ENCODE results near the gene KLF13. TPM values are rescaled to one million over a fixed set of nuclear protein-coding genes. Genes with fewer than 3 reads are reported as not detected.

The KLF13 gene
- total RNA-seq, 4 donors from 2014 or later: 49.7 to 67.5 (median 62.3) TPM

DNA sequence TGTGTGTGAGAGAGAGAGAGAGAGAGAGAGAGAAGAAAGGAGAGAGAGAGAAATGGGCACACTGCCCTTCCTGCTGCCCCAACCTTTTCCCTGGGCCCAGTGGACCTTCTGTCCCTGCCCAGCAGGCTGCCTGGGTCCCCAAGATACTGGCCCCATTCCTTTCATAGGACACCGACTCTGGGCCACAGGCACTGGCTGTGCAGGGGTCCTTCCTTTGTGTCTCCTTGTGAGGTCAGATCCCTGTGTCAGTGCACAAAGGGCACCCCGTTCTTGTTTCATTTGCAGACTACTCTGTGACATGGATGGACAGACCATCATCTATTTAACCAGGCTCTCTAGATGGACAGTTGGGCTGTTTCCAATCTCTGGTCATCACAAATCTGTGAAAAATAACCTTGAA, 21.3 kb upstream of the KLF13 start:
- DNase-seq (ENCODE audit: low spot score) (no peak), ATAC-seq (ENCODE audit: low FRiP score) (no peak)
- TF ChIP-seq, protein P1, sequence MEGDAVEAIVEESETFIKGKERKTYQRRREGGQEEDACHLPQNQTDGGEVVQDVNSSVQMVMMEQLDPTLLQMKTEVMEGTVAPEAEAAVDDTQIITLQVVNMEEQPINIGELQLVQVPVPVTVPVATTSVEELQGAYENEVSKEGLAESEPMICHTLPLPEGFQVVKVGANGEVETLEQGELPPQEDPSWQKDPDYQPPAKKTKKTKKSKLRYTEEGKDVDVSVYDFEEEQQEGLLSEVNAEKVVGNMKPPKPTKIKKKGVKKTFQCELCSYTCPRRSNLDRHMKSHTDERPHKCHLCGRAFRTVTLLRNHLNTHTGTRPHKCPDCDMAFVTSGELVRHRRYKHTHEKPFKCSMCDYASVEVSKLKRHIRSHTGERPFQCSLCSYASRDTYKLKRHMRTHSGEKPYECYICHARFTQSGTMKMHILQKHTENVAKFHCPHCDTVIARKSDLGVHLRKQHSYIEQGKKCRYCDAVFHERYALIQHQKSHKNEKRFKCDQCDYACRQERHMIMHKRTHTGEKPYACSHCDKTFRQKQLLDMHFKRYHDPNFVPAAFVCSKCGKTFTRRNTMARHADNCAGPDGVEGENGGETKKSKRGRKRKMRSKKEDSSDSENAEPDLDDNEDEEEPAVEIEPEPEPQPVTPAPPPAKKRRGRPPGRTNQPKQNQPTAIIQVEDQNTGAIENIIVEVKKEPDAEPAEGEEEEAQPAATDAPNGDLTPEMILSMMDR (IDR thresholded peaks at IDR 0.05): no peak

DNA sequence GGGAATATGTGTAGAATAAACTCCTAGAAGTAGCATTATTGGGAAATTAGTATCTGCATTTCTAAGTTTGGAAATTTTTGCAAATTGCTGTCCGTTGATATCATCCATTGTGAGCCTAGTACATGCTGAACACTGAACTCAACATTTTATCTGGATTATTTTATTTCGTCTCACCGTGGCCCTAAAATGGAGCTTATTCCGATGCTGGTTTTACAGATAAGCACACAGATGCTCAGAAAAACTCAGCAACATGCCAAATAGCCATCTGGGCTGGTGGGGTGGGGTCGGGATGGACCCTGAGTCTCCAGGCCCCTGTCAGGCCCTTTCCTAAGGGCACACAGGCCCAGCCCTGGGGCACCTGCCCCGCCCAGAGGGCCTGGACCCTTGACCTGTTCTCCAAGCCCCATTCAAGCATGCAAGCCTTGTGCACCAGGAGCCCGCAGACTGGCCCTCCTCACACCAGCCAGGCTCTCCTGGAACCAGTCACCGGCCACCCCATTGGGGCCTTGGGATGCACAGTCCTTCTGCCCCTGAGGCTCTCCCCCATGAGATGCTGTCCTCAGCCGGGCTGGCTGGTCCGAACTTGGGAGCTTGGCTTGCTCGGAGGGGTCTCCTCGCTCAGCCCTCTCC, 20.7 kb upstream of the KLF13 start:
- TF ChIP-seq, protein P1 (IDR thresholded peaks at IDR 0.05): no peak
- no peak for ATAC-seq (ENCODE audit: low FRiP score)
- DNase-seq (ENCODE audit: low spot score): no peak

DNA sequence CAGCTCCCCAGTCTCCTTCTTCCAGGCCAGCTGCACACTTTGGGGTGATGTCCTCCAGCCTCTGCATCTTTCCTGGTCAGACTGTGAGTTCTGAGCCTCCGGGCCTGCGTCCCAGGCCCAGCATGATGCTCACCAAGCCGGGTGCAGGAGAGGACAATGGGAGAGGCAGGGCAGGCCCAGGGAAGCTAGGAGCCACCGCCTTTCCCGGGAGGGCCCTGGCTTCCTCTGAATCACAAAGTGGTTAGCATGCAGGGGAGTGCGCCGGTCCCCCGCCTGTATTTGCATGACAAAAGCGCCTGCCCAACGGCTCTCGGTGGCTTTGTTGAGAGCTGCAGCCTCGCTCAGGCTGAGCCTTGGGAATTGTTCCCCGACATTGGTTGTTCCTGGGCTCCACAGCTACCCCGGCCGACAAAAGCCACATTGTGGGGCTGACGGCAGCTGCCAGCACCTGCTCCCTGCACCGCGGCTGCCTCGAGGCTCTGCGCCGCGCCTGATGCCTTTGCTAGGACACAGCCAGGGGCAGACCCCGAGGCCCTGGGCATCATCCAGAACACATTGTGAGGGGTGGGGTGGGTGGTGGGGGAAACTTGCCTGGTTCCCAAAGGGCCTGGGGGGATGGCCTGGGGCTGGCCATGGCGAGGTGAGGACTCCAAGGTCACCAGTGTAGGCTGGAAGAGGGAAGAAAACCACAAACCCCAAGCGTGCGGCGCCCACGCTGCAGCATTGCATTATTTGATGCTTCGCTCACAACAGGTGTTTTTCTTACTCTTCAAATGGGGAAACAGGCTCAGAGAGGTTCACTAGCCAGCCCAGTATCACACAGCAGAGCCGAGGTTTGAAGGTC, 20.0 kb upstream of the KLF13 start:
- DNase-seq (ENCODE audit: low spot score) (no peak), ATAC-seq (ENCODE audit: low FRiP score) (no peak)
- TF ChIP-seq, protein P1 (IDR thresholded peaks at IDR 0.05): no peak

DNA sequence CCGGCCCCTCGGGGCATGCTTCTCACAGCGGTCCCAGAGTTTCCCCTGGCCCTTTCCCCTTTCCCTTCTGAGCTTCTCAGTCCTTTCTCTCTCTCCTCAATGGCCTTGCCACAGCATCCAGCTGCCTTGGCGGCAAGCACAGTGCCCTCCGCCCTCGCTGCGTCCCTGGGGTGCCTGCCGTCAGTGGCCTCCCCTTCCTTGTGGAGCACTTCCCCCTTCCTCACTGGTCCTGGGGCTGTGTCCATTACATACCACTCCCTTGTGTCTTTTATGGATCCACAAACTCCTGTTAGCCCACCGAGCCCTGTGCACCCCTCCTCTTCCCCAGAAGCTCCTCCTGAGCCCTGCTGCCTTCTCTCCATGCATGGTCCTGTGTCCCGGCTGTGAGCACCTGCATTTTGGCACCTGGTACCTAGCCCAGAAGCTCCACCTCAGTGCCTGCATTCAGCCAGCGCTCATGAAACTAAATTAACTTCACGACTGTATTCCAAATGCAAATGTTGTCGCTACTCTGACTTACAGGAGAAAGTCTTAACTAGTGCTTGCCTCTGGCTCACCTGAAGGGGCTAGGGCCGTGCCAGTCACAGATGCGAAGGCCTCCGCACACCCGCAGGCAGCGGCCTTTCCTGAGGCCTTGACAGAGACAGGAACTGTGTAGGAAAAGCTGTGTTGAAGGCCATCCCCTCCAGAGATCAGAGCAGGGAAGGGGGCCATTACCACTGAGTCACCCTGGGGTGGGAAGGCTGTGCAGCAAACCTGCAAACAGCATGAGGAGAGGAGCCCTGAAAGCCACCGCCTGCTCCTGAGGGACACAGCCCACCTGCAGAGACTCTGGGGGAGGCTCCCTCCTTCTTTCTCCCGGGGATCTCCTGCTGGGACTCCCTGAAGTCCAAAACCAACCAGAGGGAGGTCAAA, 19.1 kb upstream of the KLF13 start:
- ATAC-seq (ENCODE audit: low FRiP score) (no peak), DNase-seq (ENCODE audit: low spot score) (no peak)
- TF ChIP-seq, protein P1 (IDR thresholded peaks at IDR 0.05): no peak

DNA sequence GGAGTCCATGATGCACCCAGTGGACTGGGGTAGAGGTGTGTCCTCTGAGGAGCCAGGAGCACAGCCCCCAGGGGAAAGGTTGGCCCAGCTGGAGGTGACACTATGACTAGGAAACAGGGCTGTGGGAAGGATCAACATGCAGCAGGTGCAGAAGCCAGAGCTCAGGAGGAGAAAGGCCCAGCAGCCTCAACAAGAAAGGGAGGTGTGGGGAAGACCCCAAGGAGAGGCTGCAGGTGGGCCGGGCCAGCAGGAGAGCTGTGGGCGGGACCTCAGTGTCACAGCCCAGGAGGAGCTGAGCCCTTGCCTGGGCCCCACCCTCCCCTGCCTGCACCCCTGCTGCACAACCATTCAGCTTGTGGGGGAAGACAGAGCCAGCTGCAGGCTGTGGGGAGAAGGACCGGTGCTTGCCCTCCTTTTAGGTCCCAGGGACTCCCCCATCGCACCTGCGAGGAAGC, 18.4 kb upstream of the KLF13 start:
- TF ChIP-seq, protein P1 (IDR thresholded peaks at IDR 0.05): no peak
- ATAC-seq (ENCODE audit: low FRiP score) (no peak), DNase-seq (ENCODE audit: low spot score) (no peak)

DNA sequence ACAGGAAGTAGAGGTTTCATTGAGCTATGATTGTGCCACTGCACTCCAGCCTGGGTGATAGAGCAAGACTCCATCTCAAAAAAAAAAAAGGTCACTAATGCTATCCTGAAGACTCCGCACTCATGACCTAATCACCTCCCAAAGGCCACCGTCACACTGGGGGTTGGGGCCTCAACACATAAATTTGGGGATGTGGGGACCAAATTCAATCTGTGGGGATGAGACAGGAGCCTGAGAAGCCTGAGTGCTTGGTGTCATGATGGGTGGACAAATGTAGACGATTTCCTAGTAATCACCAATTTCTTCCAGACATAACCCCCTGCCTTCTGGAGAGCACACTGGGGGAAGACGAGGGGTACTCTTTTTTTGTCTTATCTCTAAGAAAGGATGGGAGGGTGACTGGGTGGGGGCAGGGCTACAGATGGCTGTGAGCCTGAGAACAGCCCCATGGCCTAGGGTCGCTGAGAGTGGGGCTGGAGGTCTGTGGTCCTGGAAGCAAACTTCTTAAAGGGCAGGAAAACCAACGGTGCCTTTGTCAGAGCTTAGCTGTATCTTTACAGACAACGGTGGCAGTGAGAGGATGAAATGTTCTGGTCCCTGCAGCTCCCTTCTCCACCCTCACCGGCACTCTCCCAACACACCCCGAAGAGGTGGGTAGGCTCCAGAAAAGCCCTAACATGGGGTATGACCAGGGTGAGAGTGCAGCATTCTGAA, 16.6 kb upstream of the KLF13 start:
- no peak for DNase-seq (ENCODE audit: low spot score)
- ATAC-seq (ENCODE audit: low FRiP score): no peak
- TF ChIP-seq, protein P1 (IDR thresholded peaks at IDR 0.05): no peak
